K562 (cell line): ENCODE results near the gene ADD1. TPM values are rescaled to one million over a fixed set of nuclear protein-coding genes. Genes with fewer than 3 reads are reported as not detected.
A peak's percentile ranks its signal among the peaks of the same experiment; 100 is the strongest.

Experiments used
- CBFB ChIP-seq: sonication (generic); formaldehyde crosslinking; IDR thresholded peaks from 2 replicates; pipeline ENCODE4 v1.4.0; 2020; ENCODE audit warnings: mild to moderate bottlenecking, missing genetic modification reagents
- CREM ChIP-seq: IDR thresholded peaks from 2 replicates; pipeline ENCODE4 v1.6.1; 2014; ENCODE audit warnings: antibody characterized with exemption, low read depth
- DIDO1 ChIP-seq: fragments of 450-650 bp; IDR thresholded peaks from 2 replicates; pipeline ENCODE4 v1.6.1; 2016; ENCODE audit warnings: low read depth, missing biosample characterization, missing genetic modification characterization
- FIP1L1 ChIP-seq: fragments of 200-400 bp; formaldehyde crosslinking; IDR thresholded peaks from 2 replicates; pipeline ENCODE4 v1.6.1; 2018; ENCODE audit warnings: mild to moderate bottlenecking, low read depth, low read length; ENCODE audit not compliant: poor library complexity, severe bottlenecking
- FOXK1 ChIP-seq: sonication (generic); formaldehyde crosslinking; IDR thresholded peaks from 2 replicates; pipeline ENCODE4 v1.8.0; 2022; ENCODE audit warnings: missing genetic modification reagents, mild to moderate bottlenecking, borderline replicate concordance
- GATA2 ChIP-seq: sonication (generic); formaldehyde crosslinking; IDR thresholded peaks from 2 replicates; pipeline ENCODE4 v1.4.0; 2020; ENCODE audit warnings: mild to moderate bottlenecking, missing genetic modification reagents
- HDGF ChIP-seq: fragments of 450-650 bp; IDR thresholded peaks from 2 replicates; pipeline ENCODE4 v1.6.1; 2016
- HNRNPL ChIP-seq: fragments of 200-400 bp; formaldehyde crosslinking; IDR thresholded peaks from 2 replicates; pipeline ENCODE4 v1.6.1; 2017; ENCODE audit warnings: low read depth, mild to moderate bottlenecking, low read length
- JUND ChIP-seq, 2 experiments: IDR thresholded peaks; 2 replicates in 1 of 2; 3 replicates in 1 of 2; pipeline ENCODE4 v1.6.1; 2011; ENCODE audit warnings: borderline replicate concordance in 2 of 2, low read depth in 2 of 2, low read length in 2 of 2, improper control_type of control experiment in 1 of 2, missing biosample characterization in 1 of 2, missing genetic modification characterization in 1 of 2, missing genetic modification reagents in 1 of 2
- KLF1 ChIP-seq: fragments of 450-650 bp; IDR thresholded peaks from 2 replicates; pipeline ENCODE4 v1.6.1; 2016; ENCODE audit warnings: missing genetic modification characterization, missing compliant biosample characterization
- NUFIP1 ChIP-seq: fragments of 450-650 bp; IDR thresholded peaks from 2 replicates; pipeline ENCODE4 v1.6.1; 2018; ENCODE audit not compliant: partially characterized antibody
- POLR2A ChIP-seq: fragments of 450-650 bp; conservative IDR thresholded peaks from 2 replicates; pipeline ENCODE4 v1.6.1; 2016
- PREB ChIP-seq: sonication (generic); formaldehyde crosslinking; IDR thresholded peaks from 2 replicates; pipeline ENCODE4 v1.8.1; 2023; ENCODE audit warnings: mild to moderate bottlenecking, missing genetic modification reagents
- STAT5A ChIP-seq: IDR thresholded peaks from 2 replicates; pipeline ENCODE4 v1.6.1; 2012; ENCODE audit warnings: low read length, inconsistent platforms, borderline replicate concordance
- TEAD4 ChIP-seq, 2 experiments: sonication (generic) in 1 of 2; formaldehyde crosslinking in 1 of 2; IDR thresholded peaks; 2 replicates each; pipeline versions ENCODE4 v1.6.1 to v1.8.0; 2012 to 2022; ENCODE audit warnings: borderline replicate concordance in 1 of 2, inconsistent platforms in 1 of 2, low read length in 1 of 2, mild to moderate bottlenecking in 1 of 2, missing genetic modification reagents in 1 of 2
- ZEB2 ChIP-seq: fragments of 450-650 bp; IDR thresholded peaks from 2 replicates; pipeline ENCODE4 v1.6.1; 2016
- ZFP30 ChIP-seq: fragments of 250-450 bp; sonication (Bioruptor Pico); IDR thresholded peaks from 2 replicates; pipeline ENCODE4 v1.8.0; 2022; ENCODE audit warnings: moderate library complexity, mild to moderate bottlenecking, inconsistent platforms, borderline replicate concordance
- ZNF41 ChIP-seq: fragments of 250-450 bp; sonication (Bioruptor Pico); conservative IDR thresholded peaks from 2 replicates; pipeline ENCODE4 v1.4.0; 2020; ENCODE audit warnings: mild to moderate bottlenecking
- ZNF551 ChIP-seq: fragments of 250-450 bp; sonication (Bioruptor Pico); IDR thresholded peaks from 2 replicates; pipeline ENCODE4 v1.5.0; 2021; ENCODE audit warnings: mild to moderate bottlenecking, moderate library complexity
- polyA plus RNA-seq, 8 experiments: library from polyadenylated mRNA; depleted of rRNA in 4 of 8; stranded (reverse) in 5 of 8; unstranded in 3 of 8; fragments of >200 nt; fragmentation: Nextera tagmentation in 2 of 8; fragmentation: Illumina TruSeq in 1 of 8; extraction: Ambion mirVana in 2 of 8; extraction: Trizol in 1 of 8; gene quantifications; 2 replicates each; pipeline versions ENCODE4 v1.2.1 to v1.2.3, GENCODE V29; 2011 to 2014; ENCODE audit warnings: inconsistent platforms in 1 of 8, missing spikeins in 1 of 8
- total RNA-seq, 7 experiments: library from RNA; depleted of rRNA in 6 of 7; stranded (reverse); fragments of >200 nt in 6 of 7; fragmentation: Illumina TruSeq in 2 of 7; extraction: Trizol in 2 of 7; gene quantifications; 2 replicates each; pipeline versions ENCODE4 v1.2.1 to v1.2.3, GENCODE V29; 2011 to 2021; ENCODE audit warnings: low replicate concordance in 1 of 7
- TF ChIP-seq, protein P1 (sequence below): fragments of 250-450 bp; sonication (Bioruptor Pico); IDR thresholded peaks from 2 replicates; pipeline ENCODE4 v1.5.1; 2021; ENCODE audit warnings: mild to moderate bottlenecking
- TF ChIP-seq, protein P2 (sequence below): fragments of 450-650 bp; formaldehyde crosslinking; IDR thresholded peaks from 2 replicates; pipeline ENCODE4 v1.4.0; 2022; ENCODE audit warnings: missing genetic modification characterization
- TF ChIP-seq, protein P3 (sequence below): fragments of 450-650 bp; IDR thresholded peaks from 2 replicates; pipeline ENCODE4 v1.6.1; 2016; ENCODE audit warnings: antibody characterized with exemption

Gene ADD1
- total and polyA plus RNA-seq, 9 of the 15 experiments (the other 6 are each of a cell fraction or from before 2014, with no cell fraction given): 17.5 to 153 (median 74.0) TPM

- TF ChIP-seq JUND (IDR thresholded peaks at IDR 0.05; ENCODE audit: borderline replicate concordance, low read depth, low read length) (peak; percentile 77; the same call in 1 of the 2 replicates), JUND (tag; IDR thresholded peaks at IDR 0.05; ENCODE audit: borderline replicate concordance, low read depth, low read length) (peak; percentile 52; the same call in 1 of the 3 replicates), NUFIP1 (no peak), PREB (0 out of 2 replicates have a peak, but pooled peaks have one; percentile 52), FIP1L1 (no peak), HDGF (no peak), STAT5A (no peak), ZNF41 (CRISPR knock-in tag) (no peak), FOXK1 (CRISPR knock-in tag) (0 out of 2 replicates have a peak, but pooled peaks have one; percentile 22), KLF1 (tag) (no peak), CBFB (no peak), HNRNPL (0 out of 2 replicates have a peak, but pooled peaks have one; percentile 50), CREM (peak; percentile 11; the same call in 1 of the 2 replicates), TEAD4 (IDR thresholded peaks at IDR 0.05; ENCODE audit: low read length) (peak; percentile 17; the same call in 1 of the 2 replicates), TEAD4 (CRISPR knock-in tag; IDR thresholded peaks at IDR 0.05; ENCODE audit: borderline replicate concordance) (no peak), POLR2A (peak; percentile 31; the same call in 1 of the 2 replicates), GATA2 (peak; percentile 59), ZNF551 (CRISPR knock-in tag) (no peak), ZFP30 (CRISPR knock-in tag) (no peak), ZEB2 (0 out of 2 replicates have a peak, but pooled peaks have one; percentile 57), DIDO1 (tag) (no peak)
- TF ChIP-seq, protein P1, sequence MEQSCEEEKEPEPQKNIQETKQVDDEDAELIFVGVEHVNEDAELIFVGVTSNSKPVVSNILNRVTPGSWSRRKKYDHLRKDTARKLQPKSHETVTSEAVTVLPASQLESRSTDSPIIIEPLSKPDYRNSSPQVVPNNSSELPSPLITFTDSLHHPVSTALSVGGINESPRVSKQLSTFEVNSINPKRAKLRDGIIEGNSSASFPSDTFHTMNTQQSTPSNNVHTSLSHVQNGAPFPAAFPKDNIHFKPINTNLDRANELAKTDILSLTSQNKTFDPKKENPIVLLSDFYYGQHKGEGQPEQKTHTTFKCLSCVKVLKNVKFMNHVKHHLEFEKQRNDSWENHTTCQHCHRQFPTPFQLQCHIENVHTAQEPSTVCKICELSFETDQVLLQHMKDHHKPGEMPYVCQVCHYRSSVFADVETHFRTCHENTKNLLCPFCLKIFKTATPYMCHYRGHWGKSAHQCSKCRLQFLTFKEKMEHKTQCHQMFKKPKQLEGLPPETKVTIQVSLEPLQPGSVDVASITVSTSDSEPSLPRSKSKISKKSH (CRISPR knock-in tag): no peak
- TF ChIP-seq, protein P2, sequence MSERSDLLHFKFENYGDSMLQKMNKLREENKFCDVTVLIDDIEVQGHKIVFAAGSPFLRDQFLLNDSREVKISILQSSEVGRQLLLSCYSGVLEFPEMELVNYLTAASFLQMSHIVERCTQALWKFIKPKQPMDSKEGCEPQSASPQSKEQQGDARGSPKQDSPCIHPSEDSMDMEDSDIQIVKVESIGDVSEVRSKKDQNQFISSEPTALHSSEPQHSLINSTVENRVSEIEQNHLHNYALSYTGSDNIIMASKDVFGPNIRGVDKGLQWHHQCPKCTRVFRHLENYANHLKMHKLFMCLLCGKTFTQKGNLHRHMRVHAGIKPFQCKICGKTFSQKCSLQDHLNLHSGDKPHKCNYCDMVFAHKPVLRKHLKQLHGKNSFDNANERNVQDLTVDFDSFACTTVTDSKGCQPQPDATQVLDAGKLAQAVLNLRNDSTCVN: no peak
- TF ChIP-seq, protein P3, sequence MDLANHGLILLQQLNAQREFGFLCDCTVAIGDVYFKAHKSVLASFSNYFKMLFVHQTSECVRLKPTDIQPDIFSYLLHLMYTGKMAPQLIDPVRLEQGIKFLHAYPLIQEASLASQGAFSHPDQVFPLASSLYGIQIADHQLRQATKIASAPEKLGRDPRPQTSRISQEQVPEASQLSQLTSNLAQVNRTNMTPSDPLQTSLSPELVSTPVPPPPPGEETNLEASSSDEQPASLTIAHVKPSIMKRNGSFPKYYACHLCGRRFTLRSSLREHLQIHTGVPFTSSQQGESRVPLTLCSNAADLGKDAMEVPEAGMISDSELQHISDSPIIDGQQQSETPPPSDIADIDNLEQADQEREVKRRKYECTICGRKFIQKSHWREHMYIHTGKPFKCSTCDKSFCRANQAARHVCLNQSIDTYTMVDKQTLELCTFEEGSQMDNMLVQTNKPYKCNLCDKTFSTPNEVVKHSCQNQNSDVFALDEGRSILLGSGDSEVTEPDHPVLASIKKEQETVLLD: peak; percentile 22; the same call in 1 of the 2 replicates
These were observed 92.4 kb downstream of the ADD1 start (continued) for GRCh38 chr4:2935762-2936743.
